Stimulated activated CD4-positive, alpha-beta T cell treated with anti-CD3 and anti-CD28 coated beads, TNF-alpha, amount 100 ng/mL, for 4 hours (primary cell): ENCODE data around the gene OTOF.

Source experiments
- DNase-seq, 3 experiments: peaks; one replicate each; pipeline ENCODE4 v3.0.0-alpha.2; 2020; ENCODE audit warnings: low read depth in 3 of 3

The OTOF gene

DNA sequence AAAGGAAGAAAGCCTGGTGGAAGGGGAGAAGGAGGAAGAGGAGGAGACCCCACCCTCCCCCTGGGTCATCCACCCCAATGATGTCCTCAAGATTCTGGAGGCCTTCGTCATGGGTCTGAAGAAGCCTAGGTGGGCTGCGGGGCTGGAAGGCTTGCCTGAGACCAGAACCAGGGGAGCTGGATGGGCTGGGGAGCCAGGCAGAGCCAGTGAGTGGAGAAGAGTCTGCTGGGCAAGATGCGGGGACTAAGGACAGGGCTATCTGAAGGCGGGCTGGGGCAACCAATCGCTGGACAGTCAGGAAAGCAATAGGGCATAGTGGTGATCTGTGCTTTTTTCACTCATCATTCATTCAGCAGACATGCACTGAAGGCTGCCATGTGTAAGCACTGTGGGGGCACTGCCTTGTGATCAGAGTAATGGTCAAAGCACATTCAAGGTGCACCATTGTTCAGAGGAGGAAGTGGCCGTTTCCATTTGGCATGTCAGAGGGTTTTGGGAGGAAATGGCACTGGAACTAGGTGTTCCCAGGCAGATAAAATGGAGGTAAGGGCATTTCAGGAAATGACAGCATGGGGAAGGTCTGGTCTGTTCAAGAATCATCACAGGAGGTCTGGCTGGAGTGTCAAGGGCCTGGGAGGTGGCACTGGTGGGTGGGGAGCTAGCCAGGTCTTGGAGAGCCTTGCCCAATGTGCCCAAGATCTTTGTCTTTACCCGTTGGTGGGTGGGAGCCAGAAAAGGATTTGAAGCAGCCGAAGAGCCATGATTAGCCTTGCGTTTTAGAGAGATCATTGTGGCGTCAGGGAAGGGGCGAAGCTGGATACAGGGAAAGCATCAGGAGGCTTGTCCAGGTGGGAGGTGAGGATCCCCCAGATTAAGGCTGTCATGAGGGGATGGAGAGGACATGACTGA is 24.2 kb downstream of the OTOF start:
- DNase-seq, result no peak

DNA sequence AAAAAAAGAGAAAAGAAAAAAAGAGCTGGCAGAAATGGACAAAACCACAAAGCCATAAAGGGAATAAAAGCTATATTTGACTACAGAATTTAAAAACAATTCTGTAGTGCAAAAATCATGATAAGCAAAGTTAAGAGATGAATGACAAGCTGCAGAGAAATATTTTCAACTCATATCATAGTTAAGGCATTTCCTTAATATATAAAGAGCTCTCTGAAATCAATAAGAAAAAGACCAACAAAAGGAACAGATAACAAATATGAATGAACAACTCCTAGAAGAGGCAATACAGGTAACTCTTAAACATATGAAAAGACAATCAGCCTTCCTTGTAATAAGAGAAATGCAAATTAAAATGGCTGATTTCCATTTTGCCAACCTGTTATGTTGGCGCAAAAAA is 26.2 kb downstream of the OTOF start:
- DNase-seq, result no peak

DNA sequence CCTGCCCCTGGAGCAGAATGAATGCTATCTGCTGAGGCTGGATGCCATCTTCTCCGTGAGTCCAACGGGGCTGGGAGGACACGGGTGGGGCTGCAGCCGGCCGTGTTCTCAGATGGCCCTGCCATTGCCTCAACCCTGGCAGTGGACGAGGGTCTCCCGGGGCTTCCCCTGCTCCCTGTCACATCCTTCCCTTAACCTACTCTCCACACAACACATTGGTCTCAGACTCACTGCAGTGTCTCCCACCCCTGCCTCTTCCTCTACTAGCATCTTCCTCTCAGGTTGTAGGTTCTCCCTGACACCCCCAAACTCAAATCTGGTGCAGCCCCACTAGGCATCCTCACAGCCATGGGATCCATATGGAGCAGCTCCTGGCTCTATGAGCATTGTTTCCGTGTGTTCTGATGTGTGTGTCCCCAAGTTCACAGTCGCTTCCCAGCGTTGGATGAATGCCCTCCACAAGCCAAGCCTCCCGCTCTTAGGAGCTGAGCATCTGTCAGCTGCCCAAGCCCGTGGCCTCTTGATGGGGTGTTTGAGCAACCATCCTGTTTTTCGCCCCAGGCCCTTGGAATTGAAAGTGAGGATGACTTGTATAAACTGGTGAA is 27.8 kb downstream of the OTOF start:
- DNase-seq, result no peak

DNA sequence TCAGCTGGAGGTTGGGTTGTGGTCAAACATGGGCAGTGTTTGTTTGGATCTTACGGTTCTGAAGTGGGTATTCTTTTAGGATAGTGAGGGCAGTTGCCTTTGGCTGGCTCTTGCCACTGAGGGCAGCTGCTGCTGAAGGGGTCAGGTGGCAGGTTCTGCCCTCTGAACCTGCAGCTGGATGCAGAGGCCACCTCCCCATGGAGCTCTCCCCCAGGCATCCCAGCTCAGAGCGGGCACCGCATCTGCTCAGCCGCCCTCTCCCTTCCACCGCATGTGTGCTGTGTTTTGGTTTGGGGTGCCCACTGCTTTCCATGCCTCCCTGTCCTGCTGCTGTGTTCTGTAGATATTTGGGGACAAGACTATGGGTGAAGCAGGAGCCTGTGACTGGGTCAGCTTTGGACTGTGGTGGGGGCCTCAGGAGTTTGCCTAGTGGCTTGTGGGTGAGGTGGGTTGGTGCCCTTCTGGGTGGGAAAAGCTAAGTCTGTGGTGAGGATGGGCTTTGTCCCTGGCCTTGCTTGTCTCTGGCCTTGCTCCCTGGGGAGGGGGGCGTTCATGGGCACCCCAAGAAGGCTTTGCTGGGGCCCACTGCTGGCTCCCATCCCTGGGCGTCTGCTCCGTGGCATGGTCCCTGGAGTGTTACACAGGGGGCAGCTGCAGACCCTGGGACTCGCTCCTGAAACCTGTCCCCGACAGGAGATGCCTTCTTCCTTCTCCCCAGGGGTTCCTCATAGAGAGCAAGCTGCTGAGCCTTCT is 28.5 kb downstream of the OTOF start:
- DNase-seq, result no peak

DNA sequence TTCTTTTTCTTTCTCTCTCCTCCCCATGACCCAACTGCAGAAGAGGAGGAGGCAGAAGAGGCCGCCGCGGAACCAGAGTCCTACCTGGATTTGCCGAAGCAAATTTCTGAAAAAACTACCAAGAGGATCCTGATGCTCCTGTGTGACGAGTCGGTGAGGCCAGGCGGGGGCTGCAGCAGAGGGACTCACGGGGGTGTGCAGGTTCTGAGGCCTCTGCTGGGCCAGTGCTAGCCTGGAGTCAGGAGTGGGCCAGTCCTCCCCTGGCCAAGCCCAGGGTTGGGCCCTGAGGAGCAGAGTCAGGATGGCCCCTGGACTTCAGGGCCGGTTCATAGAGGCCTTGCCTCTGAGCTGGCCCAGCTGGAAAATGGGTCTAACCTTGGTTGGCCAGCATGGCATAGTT is 29.3 kb downstream of the OTOF start:
- DNase-seq, result no peak

DNA sequence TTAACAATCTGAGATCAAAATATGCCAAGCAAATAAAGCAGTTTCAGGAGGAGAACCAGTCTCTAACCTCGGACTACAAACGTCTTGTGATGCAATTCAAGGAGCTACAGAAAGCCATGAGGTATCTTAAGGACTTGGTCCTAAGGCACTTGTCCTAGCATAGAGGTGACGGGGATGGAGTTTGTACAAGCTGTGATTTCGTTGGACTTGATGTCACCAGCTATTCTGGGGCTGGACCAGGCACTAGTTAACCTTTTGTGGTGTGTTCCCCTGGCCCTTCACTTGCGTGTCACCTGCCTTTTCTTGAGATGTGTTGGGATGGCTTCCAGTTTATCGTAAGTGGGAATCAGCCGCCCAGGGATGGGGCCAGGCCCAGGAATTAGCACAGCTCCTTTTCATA is 33.7 kb downstream of the OTOF start:
- DNase-seq, result no peak

DNA sequence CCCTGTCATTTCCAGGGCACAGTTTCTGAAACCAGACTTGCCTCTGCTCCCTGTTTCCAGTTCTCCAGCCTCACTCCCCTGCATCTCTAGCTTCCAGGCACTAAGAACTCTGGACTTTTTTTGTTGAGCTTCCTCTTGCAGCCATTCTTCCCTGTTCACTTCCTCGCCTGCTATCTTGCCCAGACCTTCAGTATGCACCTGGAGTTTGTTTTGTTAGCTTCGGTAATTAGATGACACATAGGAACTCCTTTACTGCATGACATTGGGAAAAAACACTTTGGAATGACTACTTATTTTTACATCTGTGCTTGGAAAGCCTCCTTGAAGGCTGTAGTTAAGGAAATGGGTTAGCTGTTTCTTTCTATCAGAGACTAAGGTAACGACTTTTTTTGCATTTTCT is 35.2 kb downstream of the OTOF start:
- DNase-seq, result no peak

DNA sequence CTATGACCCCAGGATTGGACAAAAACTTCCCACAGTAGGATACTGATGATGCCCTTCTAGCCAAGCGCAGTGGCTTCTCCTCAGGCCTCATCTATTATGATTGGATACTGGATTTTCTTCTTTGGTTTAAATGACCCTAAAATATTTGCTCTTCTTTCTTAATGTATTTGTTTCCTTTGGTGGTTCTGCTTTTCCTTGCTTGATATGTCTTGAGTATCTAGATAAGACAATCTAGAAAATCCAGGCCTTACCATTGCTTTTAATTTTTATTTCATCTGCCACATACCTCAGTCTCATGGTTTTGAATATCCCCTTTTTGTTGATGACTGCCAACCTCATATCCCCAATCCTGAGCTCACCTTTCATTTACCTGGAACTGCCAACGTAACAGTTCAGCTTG is 35.6 kb downstream of the OTOF start:
- DNase-seq, result no peak

DNA sequence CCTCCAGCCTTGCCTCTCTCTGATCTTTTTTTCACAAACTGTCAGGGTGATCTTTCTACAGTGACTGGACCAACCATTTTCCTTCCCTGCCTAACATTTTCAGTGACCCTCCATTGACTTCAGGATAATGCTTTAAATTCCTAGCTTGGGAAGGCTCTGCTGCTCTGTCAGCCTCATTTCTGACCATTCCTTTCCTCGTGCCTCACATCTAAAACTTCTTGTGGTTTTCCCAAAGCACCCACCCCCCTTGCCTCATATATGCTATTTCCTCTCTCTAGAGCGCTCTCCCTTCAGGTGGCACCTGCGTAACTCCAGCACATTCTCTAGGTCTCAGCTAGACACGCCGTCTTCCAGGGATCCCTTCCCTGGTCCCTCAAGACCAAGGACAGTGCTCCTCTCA is 39.0 kb downstream of the OTOF start:
- no peak for DNase-seq

DNA sequence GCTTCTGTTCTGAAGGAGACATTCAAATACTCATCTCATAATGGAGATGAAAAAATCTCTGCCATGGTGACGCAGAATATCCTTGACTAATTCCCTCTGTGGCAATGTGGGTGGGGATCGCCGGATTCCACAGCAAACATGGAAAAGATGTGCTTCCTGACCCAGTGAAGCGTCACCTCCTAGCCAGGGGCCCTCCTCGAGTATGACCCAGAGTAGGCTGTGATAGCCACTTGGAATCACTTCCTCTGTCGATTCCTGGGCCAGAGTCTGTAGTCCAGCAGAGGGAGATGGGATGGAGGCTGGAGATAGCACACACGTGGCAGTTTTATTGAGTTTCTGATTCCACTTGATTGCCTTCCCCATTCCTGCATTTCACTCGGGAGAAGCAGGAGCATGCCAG is 39.4 kb downstream of the OTOF start:
- no peak for DNase-seq

DNA sequence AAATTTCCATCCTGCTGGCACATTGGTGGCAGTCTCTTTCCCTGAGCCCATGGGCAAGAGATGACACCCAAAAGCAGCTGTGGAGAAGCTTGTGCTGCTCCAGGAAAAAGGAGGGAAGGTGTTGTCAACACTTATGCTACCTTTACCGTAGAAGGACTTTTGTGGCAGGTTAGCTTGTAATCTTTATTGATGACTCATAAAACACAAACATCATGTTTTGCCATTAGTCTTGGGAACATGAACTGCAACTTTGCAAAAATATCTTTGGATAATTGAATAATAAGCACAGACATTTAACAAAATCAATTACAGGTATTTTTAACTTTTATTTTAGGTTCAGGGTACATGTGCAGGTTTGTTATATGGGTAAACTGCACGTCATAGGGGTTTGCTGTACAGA is 42.8 kb downstream of the OTOF start:
- no peak for DNase-seq

DNA sequence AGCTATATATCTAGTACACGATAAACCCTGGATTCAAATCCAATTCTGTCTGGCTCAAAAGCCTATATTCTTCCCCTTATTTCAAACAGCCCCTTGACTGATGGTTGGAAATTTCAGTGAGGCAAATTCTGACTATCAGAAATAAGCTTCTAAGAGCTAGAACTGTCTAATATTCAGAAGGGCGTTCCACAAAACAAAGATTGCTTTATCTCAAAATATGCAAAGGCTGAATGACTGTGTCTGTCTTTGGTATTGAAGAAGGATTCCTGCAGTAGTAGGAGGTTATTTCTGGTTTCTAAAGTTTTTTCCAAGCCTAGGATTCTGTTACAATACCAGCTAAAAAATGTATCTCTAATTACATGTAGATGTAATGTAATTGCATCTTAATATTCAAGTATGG is 45.1 kb downstream of the OTOF start:
- DNase-seq, result no peak

DNA sequence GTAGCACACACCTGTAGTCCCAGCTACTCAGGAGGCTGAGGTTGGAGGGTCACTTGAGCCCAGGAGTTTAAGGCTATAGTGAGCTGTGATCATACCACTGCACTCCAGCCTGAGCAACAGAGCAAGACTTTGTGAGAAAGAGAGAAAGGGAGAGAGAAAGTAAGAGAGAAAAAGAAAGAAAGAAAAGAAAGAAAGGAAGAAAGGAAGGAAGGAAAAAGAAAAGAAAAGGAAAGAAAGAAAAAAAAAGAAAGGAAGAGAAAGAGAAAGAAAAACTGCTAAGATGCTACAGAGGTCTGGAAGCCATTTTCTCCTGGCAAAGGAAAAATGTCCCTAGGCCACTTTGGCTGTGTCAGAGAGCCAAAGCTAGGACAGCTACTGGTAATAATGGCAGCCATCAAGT is 45.6 kb downstream of the OTOF start:
- no peak for DNase-seq

DNA sequence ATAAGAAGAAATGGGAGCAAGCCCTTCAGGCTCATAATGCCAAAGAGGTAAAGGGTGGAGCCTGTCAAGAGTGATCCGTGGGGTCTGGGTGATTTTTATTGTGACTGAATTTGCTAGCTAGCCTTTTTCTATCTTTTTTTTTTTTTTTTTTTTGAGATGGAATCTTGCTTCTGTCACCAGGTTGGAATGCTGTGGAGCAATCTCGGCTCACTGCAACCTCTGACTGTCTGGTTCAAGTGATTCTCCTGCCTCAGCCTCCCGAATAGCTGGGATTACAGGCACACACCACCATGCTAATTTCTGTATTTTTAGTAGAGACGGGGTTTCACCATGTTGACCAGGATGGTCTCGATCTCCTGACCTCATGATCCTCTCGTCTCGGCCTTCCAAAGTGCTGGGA is 47.1 kb downstream of the OTOF start:
- DNase-seq, result no peak

DNA sequence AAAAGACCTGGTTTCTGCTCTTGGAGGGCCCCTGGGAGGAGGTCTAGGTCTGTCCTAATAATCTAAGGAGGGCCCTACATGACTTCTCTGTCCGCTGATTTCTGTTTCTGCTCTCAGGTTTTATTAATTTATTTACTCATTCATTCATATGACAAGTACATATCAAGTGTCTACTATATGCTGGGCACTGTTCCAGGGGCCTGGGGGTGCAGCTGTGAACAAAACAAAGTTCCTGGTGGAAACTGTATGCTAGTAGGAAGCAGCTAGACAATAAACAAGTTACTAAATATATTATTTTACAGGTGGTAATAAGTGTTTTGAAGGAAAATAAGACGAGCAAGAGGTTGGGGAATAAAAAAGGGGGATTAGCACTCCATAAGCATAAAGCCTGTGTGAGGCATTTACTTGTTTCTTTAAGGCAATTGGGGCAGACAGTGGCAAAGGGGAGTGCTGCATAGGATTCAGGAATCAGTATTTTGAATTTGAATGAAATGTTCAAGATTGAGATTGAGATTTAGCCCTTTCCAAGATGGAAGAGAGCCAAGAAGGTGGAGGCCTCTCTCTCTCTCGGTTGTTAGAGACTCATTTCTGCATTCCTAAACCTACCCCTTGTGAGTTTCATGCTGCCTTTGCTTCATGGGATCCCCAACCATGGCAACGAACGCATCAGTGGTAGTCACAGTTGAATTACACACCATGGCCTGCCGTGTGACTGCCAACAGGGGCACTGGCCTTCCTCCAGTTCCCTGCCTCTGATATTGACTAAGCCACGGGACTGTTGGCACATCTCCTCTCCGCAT is 47.9 kb downstream of the OTOF start:
- no peak for DNase-seq

DNA sequence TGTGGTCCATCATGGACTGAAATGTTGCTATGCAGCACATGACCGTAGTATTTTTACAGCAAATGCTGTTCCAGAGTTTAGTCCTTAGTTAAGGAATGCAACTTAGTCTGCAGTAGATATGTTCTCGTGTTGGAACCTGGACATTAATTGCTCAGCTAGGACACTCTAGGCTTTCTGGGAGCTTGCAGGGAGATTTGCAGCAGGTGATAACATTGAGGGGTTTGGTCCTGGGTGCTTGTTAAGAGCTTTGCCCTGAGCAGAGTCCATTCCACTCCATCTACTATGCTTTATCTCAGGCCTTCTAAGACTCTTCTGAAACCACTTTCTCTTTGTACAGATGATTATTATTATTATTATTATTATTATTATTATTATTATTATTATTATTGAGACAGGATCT is 49.1 kb downstream of the OTOF start:
- DNase-seq, result no peak

DNA sequence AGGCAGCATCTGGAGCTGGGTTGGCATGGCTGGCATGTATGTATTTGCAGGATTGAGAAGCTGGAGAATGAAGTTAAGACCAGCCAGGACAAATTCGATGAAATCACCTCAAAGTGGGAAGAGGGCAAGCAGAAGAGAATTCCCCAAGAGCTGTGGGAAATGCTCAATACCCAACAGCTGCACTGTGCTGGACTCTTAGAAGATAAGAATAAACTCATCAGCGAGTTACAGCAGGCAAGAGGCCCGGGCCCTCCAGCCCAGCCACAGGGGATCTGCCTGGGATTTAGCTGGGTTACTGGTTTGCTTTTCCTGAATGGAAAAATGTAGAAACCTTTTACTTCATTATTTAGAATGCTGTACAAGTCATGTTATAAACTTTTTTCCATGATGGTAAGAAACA is 53.7 kb downstream of the OTOF start:
- DNase-seq, result no peak

DNA sequence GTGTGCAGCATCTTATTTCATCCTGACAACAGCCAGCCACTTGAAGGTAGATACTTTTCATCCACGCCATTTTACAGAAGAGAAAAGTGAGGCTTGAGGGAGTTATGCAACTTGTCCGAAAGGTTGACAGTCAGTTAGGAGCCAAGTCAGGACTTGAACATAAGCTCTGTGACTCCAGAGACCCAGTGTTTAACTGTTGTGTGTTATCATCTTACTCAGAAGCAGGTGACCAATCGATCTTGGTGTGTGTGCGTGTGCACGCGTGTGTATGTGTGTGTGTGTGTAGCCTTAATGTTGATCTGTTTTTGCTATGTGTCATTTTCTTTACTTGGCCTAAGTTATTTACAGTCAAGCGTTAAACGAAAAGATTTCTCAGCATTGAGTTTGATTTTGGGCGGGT is 54.2 kb downstream of the OTOF start:
- no peak for DNase-seq

DNA sequence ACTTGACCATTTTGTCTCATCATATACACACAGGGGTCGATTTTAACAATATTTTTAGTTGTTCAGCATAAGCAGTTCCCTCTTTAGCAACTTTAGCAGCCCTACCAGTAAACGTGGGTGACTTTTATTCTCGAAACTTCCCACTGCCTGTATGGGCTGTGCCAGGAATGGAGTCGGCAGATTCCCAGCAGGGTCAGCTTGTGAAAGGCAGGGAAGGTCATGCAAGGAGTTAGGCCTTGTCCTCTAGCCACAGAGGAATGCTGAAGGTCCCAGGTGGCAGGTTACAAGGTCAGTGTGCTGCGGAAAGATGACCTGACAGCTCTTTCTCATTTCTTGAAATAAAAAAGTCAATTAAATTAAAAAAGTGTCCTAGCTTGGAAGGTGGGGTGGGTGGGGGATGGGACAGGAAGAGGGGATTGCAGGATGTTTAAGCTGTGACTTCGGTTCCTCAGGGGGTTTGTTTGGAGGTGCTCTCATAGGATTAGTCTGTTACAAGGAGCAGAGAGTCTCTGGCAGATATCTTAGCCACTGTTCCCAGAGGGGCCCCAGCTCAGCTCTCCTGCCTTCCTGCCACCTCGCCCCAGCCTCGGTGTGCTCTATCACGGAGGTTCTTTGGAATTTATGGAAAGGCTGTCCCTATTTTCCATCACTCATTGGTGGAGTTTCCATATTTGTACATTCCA is 54.8 kb downstream of the OTOF start:
- no peak for DNase-seq

DNA sequence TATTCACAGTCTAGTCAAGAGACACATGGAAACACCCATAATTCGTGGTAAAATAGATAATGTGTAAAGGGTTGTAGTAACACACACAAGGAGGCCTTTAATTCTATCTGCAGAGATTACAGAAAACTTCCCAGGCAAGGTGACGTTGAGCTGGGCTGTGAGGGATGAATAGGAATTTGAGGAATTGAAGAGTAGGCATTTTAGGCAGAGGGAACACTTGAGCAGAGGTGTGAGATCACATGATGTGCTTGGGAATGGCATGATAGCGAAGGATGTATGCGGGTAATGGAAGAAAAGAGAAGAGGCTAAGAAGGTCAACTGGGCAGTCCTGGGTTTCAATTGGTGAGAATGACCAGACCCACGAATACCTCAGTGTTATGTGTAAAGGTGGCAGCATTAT is 56.0 kb downstream of the OTOF start:
- DNase-seq, result no peak

DNA sequence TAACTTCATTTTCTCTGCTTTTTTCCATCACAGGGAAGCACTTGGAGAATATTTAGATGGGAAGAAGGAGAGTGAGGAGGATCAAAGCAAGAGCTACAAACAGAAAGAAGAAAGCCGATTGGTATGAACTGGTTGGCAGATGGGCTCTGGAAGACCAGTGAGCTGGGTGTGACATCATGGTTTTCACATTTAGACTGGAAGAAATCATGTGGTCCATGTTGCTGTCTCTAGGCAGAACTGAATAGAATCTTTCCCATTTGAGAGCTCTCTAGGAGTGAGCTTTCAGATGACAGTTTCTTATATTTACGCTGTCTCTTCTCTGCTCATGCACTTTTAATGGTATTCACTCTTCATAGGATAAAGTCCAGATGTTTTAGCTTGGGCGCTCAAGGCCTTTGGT is 63.6 kb downstream of the OTOF start:
- DNase-seq, result no peak
